ENCODE results near the gene ZBTB7C. TPM values are rescaled to one million over a fixed set of nuclear protein-coding genes. Genes with fewer than 3 reads are reported as not detected.

ZBTB7C gene
- polyA plus RNA-seq, 1 of the 3 experiments (the other 2 are of a cell fraction) = 0.05 TPM

DNA sequence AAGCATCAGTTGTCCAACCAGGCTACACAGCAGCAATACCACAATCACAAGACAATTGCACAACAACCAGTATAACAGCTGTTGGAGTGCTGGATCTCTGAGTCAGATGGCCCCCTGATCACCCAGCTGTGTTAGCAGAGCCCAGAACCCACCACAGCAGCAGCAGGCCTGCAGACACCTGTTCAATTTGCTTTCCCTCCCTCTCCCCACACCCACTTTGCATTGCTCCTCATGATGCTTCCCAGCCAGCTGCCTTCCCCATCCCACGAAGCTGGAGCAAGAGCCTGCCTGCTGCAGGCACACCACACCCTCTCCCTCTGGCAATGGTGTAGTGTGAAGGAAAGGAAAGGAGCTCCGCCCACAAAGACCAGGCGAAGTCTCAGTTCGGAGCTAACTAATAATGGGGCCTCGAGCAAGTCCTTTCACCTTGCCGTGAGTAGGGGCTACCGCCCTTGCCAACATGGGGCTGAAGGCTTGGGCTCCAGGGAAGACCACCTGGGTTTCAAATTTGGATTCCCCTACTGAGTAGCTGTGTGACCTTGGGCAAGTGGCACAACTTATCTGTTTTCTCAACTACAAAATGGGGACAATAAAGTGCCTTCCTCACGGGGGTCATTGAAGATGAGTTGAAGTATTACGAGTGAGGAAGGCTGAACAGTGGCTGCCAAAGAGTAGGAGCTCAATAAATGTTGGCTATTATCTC is 19.4 kb upstream of the ZBTB7C start:
- POLR2A ChIA-PET = interaction anchor here (0.9 kb wide), 1 partner anchor 14 kb away, joined by 3 read pairs; no protein-coding TSS in a partner anchor
- H3K4me2 ChIP-seq = no peak overlapping the region
- WGBS (ENCODE audit: low lambda C conversion rate) = 50% methylated on average over 9 of the region's 9 CpGs

More for the DNA sequence above, 19.4 kb upstream of the ZBTB7C start:
- no peak overlapping the region for H2AFZ ChIP-seq (ENCODE audit: low read depth)
- CTCF ChIA-PET = interaction anchor here (1.1 to 2.8 kb wide), 6 partner anchors 15 to 398 kb away, joined by 3 to 14 read pairs (median 6); no protein-coding TSS in a partner anchor
- no peak overlapping the region for H3K27ac ChIP-seq (ENCODE audit: low read depth in 2 of 2, low read length in 1 of 2)
- no peaks in the 10 kb centered on the region for H3K79me2 ChIP-seq (ENCODE audit: insufficient read depth)
- DNase-seq = no peak
- TF ChIP-seq MXI1 (IDR thresholded peaks at IDR 0.05; ENCODE audit: low read depth, low read length) (no peak), FOSL2 (IDR thresholded peaks at IDR 0.05; ENCODE audit: borderline replicate concordance, low read depth) (no peak), EZH2phosphoT487 (IDR thresholded peaks at IDR 0.05; ENCODE audit: borderline replicate concordance, low read depth) (no peak), FOXM1 (IDR thresholded peaks at IDR 0.05; ENCODE audit: low read depth) (no peak), YY1 (IDR thresholded peaks at IDR 0.05; ENCODE audit: low read depth) (no peak), RFX5 (IDR thresholded peaks at IDR 0.05; ENCODE audit: low read length) (no peak), POLR2AphosphoS5 (IDR thresholded peaks at IDR 0.05; ENCODE audit: low read depth, low read length) (no peak), FOXJ3 (CRISPR knock-in tag; IDR thresholded peaks at IDR 0.05) (no peak), JUND (IDR thresholded peaks at IDR 0.05) (no peak), CHD2 (IDR thresholded peaks at IDR 0.05; ENCODE audit: low read length, partially characterized antibody) (no peak), SMC3 (IDR thresholded peaks at IDR 0.05; ENCODE audit: low read depth, low read length) (no peak), RXRA (IDR thresholded peaks at IDR 0.05; ENCODE audit: borderline replicate concordance, low read depth) (no peak), TAF1 (IDR thresholded peaks at IDR 0.05; ENCODE audit: borderline replicate concordance, low read depth, low read length) (no peak), NFIC (IDR thresholded peaks at IDR 0.05; ENCODE audit: borderline replicate concordance) (no peak), EP300 (IDR thresholded peaks at IDR 0.05; ENCODE audit: borderline replicate concordance in 1 of 2, low read depth in 1 of 2, low read length in 1 of 2) (no peak), TCF12 (IDR thresholded peaks at IDR 0.05) (no peak)
- TF ChIP-seq, protein P1, sequence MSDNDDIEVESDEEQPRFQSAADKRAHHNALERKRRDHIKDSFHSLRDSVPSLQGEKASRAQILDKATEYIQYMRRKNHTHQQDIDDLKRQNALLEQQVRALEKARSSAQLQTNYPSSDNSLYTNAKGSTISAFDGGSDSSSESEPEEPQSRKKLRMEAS (IDR thresholded peaks at IDR 0.05; ENCODE audit: low read depth) = no peak
- TF ChIP-seq, protein P2, sequence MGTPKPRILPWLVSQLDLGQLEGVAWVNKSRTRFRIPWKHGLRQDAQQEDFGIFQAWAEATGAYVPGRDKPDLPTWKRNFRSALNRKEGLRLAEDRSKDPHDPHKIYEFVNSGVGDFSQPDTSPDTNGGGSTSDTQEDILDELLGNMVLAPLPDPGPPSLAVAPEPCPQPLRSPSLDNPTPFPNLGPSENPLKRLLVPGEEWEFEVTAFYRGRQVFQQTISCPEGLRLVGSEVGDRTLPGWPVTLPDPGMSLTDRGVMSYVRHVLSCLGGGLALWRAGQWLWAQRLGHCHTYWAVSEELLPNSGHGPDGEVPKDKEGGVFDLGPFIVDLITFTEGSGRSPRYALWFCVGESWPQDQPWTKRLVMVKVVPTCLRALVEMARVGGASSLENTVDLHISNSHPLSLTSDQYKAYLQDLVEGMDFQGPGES (IDR thresholded peaks at IDR 0.05; ENCODE audit: low read depth, low read length) = no peak
- TF ChIP-seq, protein P3, sequence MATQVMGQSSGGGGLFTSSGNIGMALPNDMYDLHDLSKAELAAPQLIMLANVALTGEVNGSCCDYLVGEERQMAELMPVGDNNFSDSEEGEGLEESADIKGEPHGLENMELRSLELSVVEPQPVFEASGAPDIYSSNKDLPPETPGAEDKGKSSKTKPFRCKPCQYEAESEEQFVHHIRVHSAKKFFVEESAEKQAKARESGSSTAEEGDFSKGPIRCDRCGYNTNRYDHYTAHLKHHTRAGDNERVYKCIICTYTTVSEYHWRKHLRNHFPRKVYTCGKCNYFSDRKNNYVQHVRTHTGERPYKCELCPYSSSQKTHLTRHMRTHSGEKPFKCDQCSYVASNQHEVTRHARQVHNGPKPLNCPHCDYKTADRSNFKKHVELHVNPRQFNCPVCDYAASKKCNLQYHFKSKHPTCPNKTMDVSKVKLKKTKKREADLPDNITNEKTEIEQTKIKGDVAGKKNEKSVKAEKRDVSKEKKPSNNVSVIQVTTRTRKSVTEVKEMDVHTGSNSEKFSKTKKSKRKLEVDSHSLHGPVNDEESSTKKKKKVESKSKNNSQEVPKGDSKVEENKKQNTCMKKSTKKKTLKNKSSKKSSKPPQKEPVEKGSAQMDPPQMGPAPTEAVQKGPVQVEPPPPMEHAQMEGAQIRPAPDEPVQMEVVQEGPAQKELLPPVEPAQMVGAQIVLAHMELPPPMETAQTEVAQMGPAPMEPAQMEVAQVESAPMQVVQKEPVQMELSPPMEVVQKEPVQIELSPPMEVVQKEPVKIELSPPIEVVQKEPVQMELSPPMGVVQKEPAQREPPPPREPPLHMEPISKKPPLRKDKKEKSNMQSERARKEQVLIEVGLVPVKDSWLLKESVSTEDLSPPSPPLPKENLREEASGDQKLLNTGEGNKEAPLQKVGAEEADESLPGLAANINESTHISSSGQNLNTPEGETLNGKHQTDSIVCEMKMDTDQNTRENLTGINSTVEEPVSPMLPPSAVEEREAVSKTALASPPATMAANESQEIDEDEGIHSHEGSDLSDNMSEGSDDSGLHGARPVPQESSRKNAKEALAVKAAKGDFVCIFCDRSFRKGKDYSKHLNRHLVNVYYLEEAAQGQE (IDR thresholded peaks at IDR 0.05; ENCODE audit: low read depth, low read length) = no peak
- TF ChIP-seq, protein P4, sequence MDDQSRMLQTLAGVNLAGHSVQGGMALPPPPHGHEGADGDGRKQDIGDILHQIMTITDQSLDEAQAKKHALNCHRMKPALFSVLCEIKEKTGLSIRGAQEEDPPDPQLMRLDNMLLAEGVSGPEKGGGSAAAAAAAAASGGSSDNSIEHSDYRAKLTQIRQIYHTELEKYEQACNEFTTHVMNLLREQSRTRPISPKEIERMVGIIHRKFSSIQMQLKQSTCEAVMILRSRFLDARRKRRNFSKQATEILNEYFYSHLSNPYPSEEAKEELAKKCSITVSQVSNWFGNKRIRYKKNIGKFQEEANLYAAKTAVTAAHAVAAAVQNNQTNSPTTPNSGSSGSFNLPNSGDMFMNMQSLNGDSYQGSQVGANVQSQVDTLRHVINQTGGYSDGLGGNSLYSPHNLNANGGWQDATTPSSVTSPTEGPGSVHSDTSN (IDR thresholded peaks at IDR 0.05) = no peak
- H3K4me1 ChIP-seq (ENCODE audit: control insufficient read depth in 1 of 2, insufficient read depth in 2 of 2, low read depth in 1 of 2, low read length in 1 of 2) = no peaks in the 10 kb centered on the region; a peak in 1 of 4 replicates
- no peak overlapping the region for H3K9ac ChIP-seq
- no peaks in the 10 kb centered on the region for H3F3A ChIP-seq (replicated peaks; ENCODE audit: insufficient read depth)
- H4K20me1 ChIP-seq (ENCODE audit: insufficient read depth) = no peaks in the 10 kb centered on the region
- peaks cover 26% of the 10 kb centered on the region; the same call in 1 of the 2 replicates for H3K27me3 ChIP-seq (ENCODE audit: insufficient read depth)
- no peak overlapping the region for H3K4me3 ChIP-seq (ENCODE audit: low read depth in 2 of 2, low read length in 1 of 2)
- H3K9me3 ChIP-seq = no peaks in the 10 kb centered on the region
- H3K9me2 ChIP-seq = no peaks in the 10 kb centered on the region
- H3K36me3 ChIP-seq (replicated peaks in 1 of 2; ENCODE audit: control insufficient read depth in 1 of 2, insufficient read depth in 2 of 2, low read length in 1 of 2) = no peaks in the 10 kb centered on the region

All from SK-N-SH (cell line).